GM21619 (cell line): ENCODE data around the gene ARHGEF28.

Source experiments
- ATAC-seq: cut with Tn5 transposase; IDR thresholded peaks from one replicate; pipeline ENCODE4 v1.9.1; 2021; ENCODE audit not compliant: unreplicated experiment

The ARHGEF28 gene

GRCh38 chr5:73812457-73812856 lies 186.5 kb downstream of the ARHGEF28 start:
- no peak for ATAC-seq

GRCh38 chr5:73812962-73813588 lies 187.1 kb downstream of the ARHGEF28 start:
- no peak for ATAC-seq

GRCh38 chr5:73814233-73814846 lies 188.3 kb downstream of the ARHGEF28 start:
- ATAC-seq, result no peak

GRCh38 chr5:73815631-73816030 lies 189.6 kb downstream of the ARHGEF28 start:
- ATAC-seq, result no peak

- no peak for ATAC-seq
Observed at GRCh38 chr5:73816656-73817420, 190.8 kb downstream of the ARHGEF28 start.

GRCh38 chr5:73818357-73818756 lies 192.4 kb downstream of the ARHGEF28 start:
- ATAC-seq, result no peak

- no peak for ATAC-seq
Observed at GRCh38 chr5:73820326-73820725, 194.3 kb downstream of the ARHGEF28 start.

GRCh38 chr5:73821003-73821402 lies 195.0 kb downstream of the ARHGEF28 start:
- no peak for ATAC-seq

- ATAC-seq, result no peak
Observed at GRCh38 chr5:73822278-73822988, 196.4 kb downstream of the ARHGEF28 start.

- no peak for ATAC-seq
Observed at GRCh38 chr5:73822989-73823339, 197.0 kb downstream of the ARHGEF28 start.

GRCh38 chr5:73823508-73823925 lies 197.5 kb downstream of the ARHGEF28 start:
- no peak for ATAC-seq

GRCh38 chr5:73825199-73825598 lies 199.2 kb downstream of the ARHGEF28 start:
- ATAC-seq, result no peak

- ATAC-seq, result no peak
Observed at GRCh38 chr5:73825736-73826135, 199.7 kb downstream of the ARHGEF28 start.

- ATAC-seq, result no peak
Observed at GRCh38 chr5:73826301-73827105, 200.5 kb downstream of the ARHGEF28 start.

- ATAC-seq, result no peak
Observed at GRCh38 chr5:73827106-73827450, 201.1 kb downstream of the ARHGEF28 start.

- no peak for ATAC-seq
Observed at GRCh38 chr5:73828465-73828864, 202.5 kb downstream of the ARHGEF28 start.

GRCh38 chr5:73830646-73831045 lies 204.7 kb downstream of the ARHGEF28 start:
- ATAC-seq, result no peak

- no peak for ATAC-seq
Observed at GRCh38 chr5:73831066-73831465, 205.1 kb downstream of the ARHGEF28 start.

- no peak for ATAC-seq
Observed at GRCh38 chr5:73834693-73835092, 208.7 kb downstream of the ARHGEF28 start.

- no peak for ATAC-seq
Observed at GRCh38 chr5:73835726-73836125, 209.7 kb downstream of the ARHGEF28 start.

- no peak for ATAC-seq
Observed at GRCh38 chr5:73836607-73837006, 210.6 kb downstream of the ARHGEF28 start.
